HG02973 (cell line): ENCODE measurements around the gene C1QC.

Experiments
- ATAC-seq: cut with Tn5 transposase; IDR thresholded peaks from one replicate; pipeline ENCODE4 v1.9.1; 2021; ENCODE audit warnings: moderate library complexity; ENCODE audit not compliant: unreplicated experiment

The C1QC gene

DNA sequence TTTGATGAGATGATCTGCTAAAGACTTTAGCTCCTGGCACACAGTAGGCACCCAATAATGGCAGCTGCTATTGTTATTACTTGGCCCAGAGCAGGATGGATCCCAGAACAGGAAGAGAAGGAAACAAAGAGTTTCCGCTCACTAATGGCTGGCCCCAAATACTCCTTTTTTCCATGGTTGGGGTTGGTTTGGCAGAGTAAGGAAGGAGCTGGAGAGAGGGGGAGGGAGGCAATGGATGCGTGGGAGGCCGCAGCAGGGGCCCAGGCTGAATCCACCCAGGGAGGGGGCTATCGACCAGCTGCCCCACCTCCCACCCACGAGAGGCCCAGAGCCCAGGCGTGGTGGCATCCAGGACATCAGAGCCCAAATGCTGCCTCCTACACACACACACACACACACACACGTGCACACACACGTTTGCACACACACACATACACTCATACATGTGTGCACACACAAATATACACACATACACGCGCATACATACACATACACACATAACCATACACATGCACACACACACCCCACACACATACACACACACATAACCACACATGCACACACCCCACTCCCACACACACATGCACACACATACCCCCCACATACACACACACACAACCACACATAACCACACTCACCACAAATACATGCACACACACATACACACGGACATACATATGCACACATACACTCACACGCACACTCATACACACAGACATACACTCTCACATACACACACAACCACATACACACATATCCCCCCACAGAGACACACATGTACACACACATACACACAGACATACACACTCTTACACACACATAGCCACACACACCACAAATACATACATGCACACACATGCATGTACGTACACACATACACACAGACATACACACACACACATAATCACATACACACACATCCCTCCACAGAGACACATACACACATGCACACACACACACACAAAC, 34.8 kb downstream of the C1QC start:
- no peak for ATAC-seq

DNA sequence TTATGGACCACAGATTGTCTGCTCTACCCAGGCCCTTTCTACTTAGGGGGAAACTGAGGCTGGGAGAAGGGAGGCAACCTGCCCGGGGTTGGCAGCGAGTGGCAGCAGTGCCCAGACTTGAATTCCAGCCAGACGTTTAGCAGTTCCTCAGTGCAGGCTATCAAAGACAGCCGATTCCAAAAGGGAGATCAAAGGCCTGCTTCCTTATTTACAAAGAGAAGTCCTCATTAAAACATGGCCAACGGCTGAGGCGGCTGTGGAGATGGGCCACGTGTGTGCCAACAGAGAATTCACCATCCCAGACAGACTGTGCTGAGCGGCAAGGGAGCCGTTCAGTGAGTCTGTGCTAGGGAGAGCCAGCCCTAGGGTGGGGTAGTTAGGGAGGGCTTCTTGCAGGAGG, 37.3 kb downstream of the C1QC start:
- ATAC-seq, result no peak

DNA sequence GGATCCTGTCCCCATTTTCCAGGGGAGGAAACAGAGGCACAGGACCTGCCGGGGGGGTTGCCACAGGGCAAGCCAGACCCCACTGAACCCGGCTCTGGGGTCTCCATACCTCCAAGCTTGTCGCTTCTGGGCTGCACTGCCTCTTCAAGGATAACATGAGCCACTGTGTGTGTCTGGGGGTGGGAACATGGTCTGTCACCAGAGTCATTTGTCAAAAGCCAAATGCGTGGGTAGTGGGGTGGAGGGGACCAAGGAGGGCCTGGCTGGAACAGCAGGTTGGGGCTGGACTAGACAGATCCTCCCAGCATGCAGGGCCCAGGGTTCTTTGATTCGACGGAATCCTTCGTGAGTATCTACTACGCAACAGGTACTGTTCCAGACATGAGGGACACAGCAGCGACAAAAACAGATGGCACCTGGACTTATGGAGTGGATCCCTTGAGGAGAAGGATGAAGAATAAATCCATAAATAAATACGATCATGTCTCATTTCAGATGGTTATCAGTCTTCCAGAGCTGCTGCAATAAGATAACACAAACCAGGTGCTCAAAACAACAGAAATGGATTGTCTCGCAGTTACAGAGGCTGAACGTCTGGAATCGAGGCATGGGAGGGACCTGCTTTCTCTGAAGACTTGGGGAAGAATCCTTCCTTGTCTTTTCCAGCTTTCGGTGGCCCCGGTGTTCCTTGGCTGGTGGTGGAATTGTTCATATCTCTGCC, 38.3 kb downstream of the C1QC start:
- no peak for ATAC-seq

DNA sequence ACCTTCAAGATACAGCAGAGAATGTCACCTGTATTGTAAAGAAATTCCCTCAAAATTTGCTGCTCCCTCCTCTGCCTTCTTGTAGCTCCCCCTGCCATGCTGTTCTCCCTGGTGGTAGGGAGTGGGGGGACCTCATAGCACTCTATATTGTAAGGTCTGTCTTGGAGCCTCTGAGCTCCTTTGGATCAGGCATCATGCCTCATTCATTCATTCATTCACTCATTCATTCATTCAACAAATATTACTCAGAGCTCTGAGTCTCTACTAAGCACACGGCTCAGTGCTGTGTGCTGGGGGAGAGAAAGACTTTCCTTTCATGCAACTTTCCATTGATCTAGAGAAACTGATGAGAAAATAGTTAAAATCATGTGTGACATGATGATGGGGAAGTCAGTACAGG, 40.1 kb downstream of the C1QC start:
- no peak for ATAC-seq

DNA sequence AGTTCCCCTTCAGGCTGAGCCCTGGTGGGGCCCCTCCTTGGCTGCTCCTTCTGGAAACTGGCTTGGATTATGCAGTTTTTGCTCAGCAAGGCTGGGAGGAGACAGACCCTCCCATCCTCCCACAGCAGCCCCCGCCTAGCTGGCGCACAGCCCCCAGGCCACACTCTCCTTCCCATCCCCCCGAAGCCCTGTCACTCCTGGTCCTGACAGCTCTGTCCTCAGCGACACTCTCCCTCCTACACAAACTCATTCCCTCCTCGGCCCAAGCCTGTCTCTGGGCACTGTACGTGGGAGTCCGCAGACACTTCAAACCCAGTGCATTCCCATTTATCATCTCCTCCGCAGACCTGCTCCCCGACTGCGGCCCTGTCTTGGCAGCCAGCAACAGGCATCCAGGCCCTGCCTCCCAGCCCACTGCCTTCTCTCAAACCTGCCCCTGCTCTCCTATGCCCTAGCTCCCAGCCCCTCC, 42.2 kb downstream of the C1QC start:
- ATAC-seq, result no peak

DNA sequence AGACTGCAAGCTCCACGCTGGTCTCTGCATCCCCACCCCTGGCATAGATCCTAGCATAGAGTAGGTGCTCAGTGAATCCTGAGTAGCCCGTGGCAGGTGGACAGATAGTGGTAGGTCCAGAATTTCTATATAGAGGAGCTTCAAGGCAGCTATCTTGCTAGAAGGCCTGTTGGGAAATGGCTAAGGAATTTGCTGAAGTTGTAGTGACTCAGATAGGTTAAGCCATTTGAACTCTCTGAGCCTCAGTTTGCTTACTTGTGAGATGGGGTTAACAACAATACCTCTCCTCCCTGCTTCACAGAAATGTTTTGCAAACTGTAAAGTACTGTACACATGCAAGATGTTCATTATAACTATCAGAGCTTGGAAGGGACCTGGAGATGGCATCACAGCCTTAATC, 43.8 kb downstream of the C1QC start:
- no peak for ATAC-seq

DNA sequence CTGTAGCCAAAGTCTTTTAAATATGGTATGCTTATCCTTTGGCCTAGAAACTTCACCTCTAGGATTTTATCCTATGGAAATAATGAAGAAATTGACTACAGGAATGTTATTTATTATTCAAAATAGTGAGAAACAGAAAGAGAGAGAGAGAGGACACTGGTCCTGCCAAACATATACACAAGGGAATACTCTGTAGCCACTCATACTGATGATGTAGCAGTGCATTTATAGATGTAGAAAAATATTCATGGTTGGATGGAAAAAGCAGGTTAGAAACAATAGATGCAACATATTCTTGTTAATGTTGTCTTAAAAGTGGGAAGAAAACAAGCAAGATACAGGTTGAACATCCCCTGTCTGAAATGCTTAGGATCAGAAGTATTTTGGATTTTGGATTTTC, 45.0 kb downstream of the C1QC start:
- no peak for ATAC-seq

DNA sequence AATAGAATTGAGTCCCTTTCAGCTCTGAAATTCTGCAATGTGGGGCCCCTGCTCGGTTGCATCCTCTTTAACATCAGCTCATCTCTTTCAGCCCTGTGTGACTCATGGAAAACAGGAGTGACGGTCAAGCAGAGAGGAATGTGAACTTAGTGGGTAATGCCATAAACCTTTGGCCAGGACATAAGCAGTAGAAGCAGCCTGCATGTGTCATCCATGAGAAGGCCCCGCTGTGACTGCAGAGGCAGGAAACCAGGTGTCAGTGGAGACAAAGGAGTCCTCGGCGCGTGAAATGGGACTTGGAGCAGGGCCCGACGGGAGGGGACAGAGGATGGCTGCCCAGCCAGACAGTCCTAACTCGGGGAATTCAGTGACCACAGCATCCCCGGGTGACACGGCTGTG, 46.1 kb downstream of the C1QC start:
- no peak for ATAC-seq

DNA sequence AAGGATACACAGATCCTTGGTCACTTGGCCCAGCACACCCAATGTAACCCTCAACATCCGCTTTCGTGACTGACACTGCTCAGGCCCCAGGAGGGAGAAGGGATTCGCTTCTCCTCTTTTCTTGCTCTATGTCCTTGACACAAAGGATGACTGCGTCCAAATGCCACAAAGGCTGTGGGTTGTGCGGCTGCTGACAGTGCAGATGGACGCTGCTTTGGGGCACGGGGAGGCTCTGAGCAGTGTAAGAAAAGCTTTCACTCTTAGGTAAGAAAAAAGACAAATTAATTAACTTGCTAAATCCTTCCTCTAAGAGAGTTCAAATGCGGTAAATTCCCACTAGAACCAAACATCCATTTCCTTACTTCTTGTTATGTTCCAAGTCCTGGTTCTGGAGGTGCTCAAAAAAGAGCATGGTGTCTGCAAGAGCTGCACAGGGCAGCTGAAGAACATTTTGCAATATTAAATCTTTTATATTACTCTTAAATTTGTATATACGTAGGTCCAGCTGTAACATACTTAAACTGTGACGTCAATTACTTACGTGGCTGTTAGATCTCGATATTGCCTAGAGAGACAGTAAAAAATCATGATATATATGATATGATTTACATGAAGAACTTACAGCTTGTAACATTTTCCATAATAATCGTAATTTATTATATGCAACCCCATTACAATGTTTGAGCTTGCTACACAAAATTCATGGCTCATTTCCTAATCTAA, 47.8 kb downstream of the C1QC start:
- ATAC-seq, result no peak

DNA sequence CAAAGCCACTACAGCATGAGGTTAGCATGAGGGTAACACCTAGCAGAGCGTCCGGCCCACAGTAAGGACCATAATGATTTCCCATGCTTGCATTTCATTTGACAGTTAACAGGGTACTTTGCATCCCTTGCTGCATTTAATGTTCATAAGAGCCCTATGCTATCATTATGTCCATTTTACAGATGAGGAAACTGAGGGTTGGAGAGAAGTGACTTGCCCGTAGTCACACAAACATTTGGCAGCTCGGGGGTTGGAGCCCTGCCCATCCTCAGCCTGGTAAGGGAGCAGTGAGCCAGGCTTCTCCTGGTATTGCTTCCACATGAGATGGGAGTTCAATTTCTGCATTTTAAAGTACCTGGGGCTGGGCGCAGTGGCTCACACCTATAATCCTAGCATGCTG, 50.7 kb downstream of the C1QC start:
- ATAC-seq, result no peak

DNA sequence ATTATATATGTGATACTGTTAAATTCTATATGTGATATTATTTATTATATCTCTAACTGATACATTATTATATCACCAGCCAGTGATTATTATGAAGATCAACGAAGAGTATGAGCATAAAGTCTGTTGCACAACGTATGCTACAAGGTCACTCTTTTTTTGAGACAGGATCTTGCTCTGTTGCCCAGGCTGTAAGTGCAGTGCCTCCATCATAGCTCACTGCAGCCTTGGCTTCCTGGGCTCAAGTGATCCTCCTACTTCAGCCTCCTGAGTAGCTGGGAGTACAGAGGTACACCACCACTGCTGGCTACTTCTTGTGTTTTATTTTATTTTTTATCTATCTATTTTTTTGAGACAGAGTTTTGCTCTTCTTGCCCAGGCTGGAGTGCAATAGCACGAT, 53.2 kb downstream of the C1QC start:
- no peak for ATAC-seq
